ENCODE results near the gene TAS2R31. TPM values are rescaled to one million over a fixed set of nuclear protein-coding genes. Genes with fewer than 3 reads are reported as not detected.

TAS2R31 gene
- total RNA-seq, 1 experiment from 2014 or later, result 1.7 TPM

- peaks cover 0 to 4% (median 3%) of the 10 kb centered on the region in 3 experiments; a peak in 4 of 7 replicates for H3K36me3 Mint-ChIP-seq (ENCODE audit: insufficient read depth in 1 of 3, low read depth in 3 of 3)
- WGBS (ENCODE audit: extremely low coverage, insufficient read length, low lambda C conversion rate), result no CpG with 5 or more reads among the region's 3 CpGs
- no peak overlapping the region for H3K4me3 Mint-ChIP-seq
These were observed 44.4 kb upstream of the TAS2R31 start for GRCh38 chr12:11075642-11076041.

More at GRCh38 chr12:11075642-11076041, 44.4 kb upstream of the TAS2R31 start:
- H2AK5ac ChIP-seq (ENCODE audit: insufficient read length, low read length), result no peak overlapping the region
- H3K27ac ChIP-seq (ENCODE audit: insufficient read length, low read depth, low read length), result no peak overlapping the region
- no peak for DNase-seq
- no peaks in the 10 kb centered on the region; the same call in 1 of the 2 replicates for H3K4me1 ChIP-seq (ENCODE audit: insufficient read depth, low read length)
- no peak overlapping the region for H2BK12ac ChIP-seq (ENCODE audit: insufficient read length, low read depth, low read length)
- no peak overlapping the region for H4K91ac ChIP-seq (ENCODE audit: insufficient read length, low read depth, low read length)
- H3K79me1 ChIP-seq (ENCODE audit: insufficient read depth, low read depth, low read length, poor library complexity, severe bottlenecking), result no peaks in the 10 kb centered on the region
- H4K8ac ChIP-seq (replicated peaks; ENCODE audit: insufficient read length, low read depth, low read length), result no peak overlapping the region
- H4K5ac ChIP-seq (ENCODE audit: insufficient read length, low read depth, low read length), result no peak overlapping the region
- H2BK5ac ChIP-seq (ENCODE audit: insufficient read length, low read length), result no peak overlapping the region
- no peak for TF ChIP-seq CTCF (conservative IDR thresholded peaks at IDR 0.05)
- no peak overlapping the region for H3K4ac ChIP-seq (ENCODE audit: low read depth, low read length)
- Mint-ChIP-seq H3K4me1 (peaks cover 18 to 19% of the 10 kb centered on the region in 2 experiments), H3K27ac (no peak overlapping the region), H3K9me3 (peaks cover 0 to under 1% of the 10 kb centered on the region in 2 experiments; a peak in 1 of 5 replicates), H3K27me3 (ENCODE audit: low read depth) (no peaks in the 10 kb centered on the region; the same call in none of the 2 replicates)
- H3K56ac ChIP-seq (ENCODE audit: insufficient read length, low read depth, low read length), result no peak overlapping the region
- no peaks in the 10 kb centered on the region for H4K20me1 ChIP-seq (ENCODE audit: control insufficient read depth, insufficient read depth, insufficient read length)
- no peak overlapping the region for H2BK15ac ChIP-seq (ENCODE audit: low read depth, low read length)
- no peak overlapping the region for H3K23ac ChIP-seq (ENCODE audit: insufficient read length, low read depth, low read length)
- H2BK120ac ChIP-seq (ENCODE audit: low read depth, low read length, poor library complexity, severe bottlenecking), result no peak overlapping the region
- no peaks in the 10 kb centered on the region; the same call in 1 of the 2 replicates for H3K27me3 ChIP-seq (ENCODE audit: insufficient read depth, low read length)
- H3T11ph ChIP-seq (ENCODE audit: low read length), result no peak overlapping the region
- no peaks in the 10 kb centered on the region for H3K79me2 ChIP-seq (ENCODE audit: insufficient read depth, low read length)
- H3K9me3 ChIP-seq (ENCODE audit: control insufficient read depth, low read depth, low read length), result no peaks in the 10 kb centered on the region
- H3K18ac ChIP-seq (ENCODE audit: insufficient read length, low read depth, low read length), result no peak overlapping the region
- H3K23me2 ChIP-seq (ENCODE audit: insufficient read length, low read depth, low read length, poor library complexity, severe bottlenecking), result no peaks in the 10 kb centered on the region
- H2AFZ ChIP-seq (ENCODE audit: low read length), result no peak overlapping the region
- H3K4me2 ChIP-seq (ENCODE audit: insufficient read depth, insufficient read length, low read length), result no peak overlapping the region
- H3K9ac ChIP-seq (ENCODE audit: extremely low read depth, insufficient read length, low read length), result no peak overlapping the region
- no peak overlapping the region for H2BK20ac ChIP-seq (ENCODE audit: low read depth, low read length, poor library complexity, severe bottlenecking)
- H3K14ac ChIP-seq (ENCODE audit: insufficient read depth, low read length), result no peak overlapping the region
